ENCODE results near the gene SPSB2. TPM values are rescaled to one million over a fixed set of nuclear protein-coding genes. Genes with fewer than 3 reads are reported as not detected.

Gene SPSB2
- total and polyA plus RNA-seq, 9 of the 15 experiments (the other 6 are each of a cell fraction or from before 2014, with no cell fraction given), result 0.10 to 10.6 (median 1.9) TPM

- TF ChIP-seq ZNF274 (IDR thresholded peaks at IDR 0.05; ENCODE audit: borderline replicate concordance, low read depth, low read length) (no peak), CUX1 (CRISPR knock-in tag; IDR thresholded peaks at IDR 0.05) (no peak), SREBF2 (CRISPR knock-in tag; IDR thresholded peaks at IDR 0.05) (no peak), RNF219 (CRISPR knock-in tag; IDR thresholded peaks at IDR 0.05) (no peak), NKRF (IDR thresholded peaks at IDR 0.05; ENCODE audit: borderline replicate concordance) (peak; percentile 73), CGGBP1 (CRISPR knock-in tag; IDR thresholded peaks at IDR 0.05) (no peak), ZFP36 (IDR thresholded peaks at IDR 0.05; ENCODE audit: low read depth, low read length, partially characterized antibody) (no peak), ATF6 (CRISPR knock-in tag; IDR thresholded peaks at IDR 0.05) (no peak), KAT8 (IDR thresholded peaks at IDR 0.05; ENCODE audit: low read depth) (no peak), ZNF3 (CRISPR knock-in tag; IDR thresholded peaks at IDR 0.05) (no peak), ZNF780A (CRISPR knock-in tag; IDR thresholded peaks at IDR 0.05) (no peak), NR2F6 (CRISPR knock-in tag; IDR thresholded peaks at IDR 0.05) (no peak), HDAC2 (IDR thresholded peaks at IDR 0.05) (no peak)
These were observed 742 bp downstream of the SPSB2 start (continued) for GRCh38 chr12:6872073-6873048.

Data from K562 (cell line).